Activated CD4-positive, alpha-beta T cell treated with anti-CD3 and anti-CD28 coated beads, Interleukin-2, amount 10 ng/mL, durations not matched to agents 24 days and 14 days (primary cell): Measurements from ENCODE around the gene KIF21A. TPM values are rescaled to one million over a fixed set of nuclear protein-coding genes. Genes with fewer than 3 reads are reported as not detected.
A peak's percentile ranks its signal among the peaks of the same experiment; 100 is the strongest.

Experiments
- DNase-seq: peaks from one replicate; pipeline ENCODE4 v3.0.0; 2022
- H3K27ac Mint-ChIP-seq: one replicate; pipeline ENCODE4 v1.8.0; 2022; ENCODE audit warnings: mild to moderate bottlenecking, mixed read lengths
- H3K27me3 Mint-ChIP-seq: one replicate; pipeline ENCODE4 v1.8.0; 2022; ENCODE audit warnings: mixed read lengths
- H3K36me3 Mint-ChIP-seq: one replicate; pipeline ENCODE4 v1.8.0; 2022; ENCODE audit warnings: low read depth, mild to moderate bottlenecking, mixed read lengths
- H3K4me1 Mint-ChIP-seq: one replicate; pipeline ENCODE4 v1.8.0; 2021; ENCODE audit warnings: mixed read lengths
- H3K4me3 Mint-ChIP-seq: one replicate; pipeline ENCODE4 v1.8.0; 2022; ENCODE audit warnings: mild to moderate bottlenecking, moderate library complexity, mixed read lengths
- H3K9me3 Mint-ChIP-seq: one replicate; pipeline ENCODE4 v1.8.0; 2021; ENCODE audit warnings: mixed read lengths
- intact Hi-C: fragments of 100-400 bp; cut with micrococcal nuclease; formaldehyde crosslinking; loops from one replicate; pipeline ENCODE4 v1.15.1; 2023
- total RNA-seq: library from RNA; stranded (reverse); gene quantifications from 2 replicates; pipeline ENCODE4 v1.2.3, GENCODE V29; 2022

The KIF21A gene
- total RNA-seq, 1 donor from 2014 or later, result 28.1 TPM

- Mint-ChIP-seq H3K9me3 (no peaks in the 10 kb centered on the region), H3K4me3 (peak overlapping the region; percentile 65), H3K27ac (peak overlapping the region; percentile 65), H3K36me3 (peaks cover 7% of the 10 kb centered on the region), H3K27me3 (peaks cover 18% of the 10 kb centered on the region), H3K4me1 (peaks cover 17% of the 10 kb centered on the region)
- intact Hi-C loops, result loop anchor here (1.0 to 10.0 kb wide), 9 partner anchors 23 to 1127 kb away; partner anchors contain the start of genes ALG10B, CPNE8 and SLC2A13
- no peak for DNase-seq
Measured at GRCh38 chr12:39443929-39444209, 949 bp upstream of the KIF21A start.

GRCh38 chr12:39442831-39443080 lies 164 bp downstream of the KIF21A start:
- Mint-ChIP-seq H3K9me3 (no peaks in the 10 kb centered on the region), H3K27me3 (peaks cover 14% of the 10 kb centered on the region), H3K27ac (peak overlapping the region; percentile 97), H3K4me1 (peaks cover 17% of the 10 kb centered on the region), H3K36me3 (peaks cover 7% of the 10 kb centered on the region), H3K4me3 (peak overlapping the region; percentile 95)
- intact Hi-C loops, result loop anchor here (1.0 to 10.0 kb wide), 9 partner anchors 25 to 1125 kb away; partner anchors contain the start of genes ALG10B, CPNE8 and SLC2A13
- no peak for DNase-seq

- peak; percentile 78 for DNase-seq
- Mint-ChIP-seq H3K27me3 (peaks cover 14% of the 10 kb centered on the region), H3K4me1 (peaks cover 17% of the 10 kb centered on the region), H3K36me3 (peaks cover 7% of the 10 kb centered on the region), H3K27ac (peak overlapping the region; percentile 97), H3K9me3 (no peaks in the 10 kb centered on the region), H3K4me3 (peak overlapping the region; percentile 95)
- intact Hi-C loops, result loop anchor here (2.0 to 10.0 kb wide), 7 partner anchors 35 to 1125 kb away; partner anchors contain the start of genes ALG10B, CPNE8 and SLC2A13
Measured at GRCh38 chr12:39441963-39442830, 723 bp downstream of the KIF21A start.

- Mint-ChIP-seq H3K27ac (no peak overlapping the region), H3K36me3 (peaks cover 7% of the 10 kb centered on the region), H3K4me1 (peaks cover 17% of the 10 kb centered on the region), H3K27me3 (peaks cover 14% of the 10 kb centered on the region), H3K9me3 (no peaks in the 10 kb centered on the region), H3K4me3 (peak overlapping the region; percentile 95)
- DNase-seq, result no peak
- intact Hi-C loops, result loop anchor here (5.0 to 10.0 kb wide), 6 partner anchors 34 to 1124 kb away; partner anchors contain the start of genes ALG10B, CPNE8 and SLC2A13
Measured at GRCh38 chr12:39441189-39441962, 1.5 kb downstream of the KIF21A start.

- H3K9me3 Mint-ChIP-seq, result no peaks in the 10 kb centered on the region
- H3K36me3 Mint-ChIP-seq, result peaks cover 7% of the 10 kb centered on the region
- peaks cover 13% of the 10 kb centered on the region for H3K27me3 Mint-ChIP-seq
- peaks cover 17% of the 10 kb centered on the region for H3K4me1 Mint-ChIP-seq
- peak overlapping the region; percentile 47 for H3K4me3 Mint-ChIP-seq
- intact Hi-C loops, result loop anchor here (5.0 to 10.0 kb wide), 6 partner anchors 33 to 1123 kb away; partner anchors contain the start of genes ALG10B, CPNE8 and SLC2A13
- H3K27ac Mint-ChIP-seq, result peak overlapping the region; percentile 50
- DNase-seq, result no peak
Measured at GRCh38 chr12:39440781-39441180, 2.1 kb downstream of the KIF21A start.

- H3K36me3 Mint-ChIP-seq, result peaks cover 7% of the 10 kb centered on the region
- peaks cover under 1% of the 10 kb centered on the region for H3K9me3 Mint-ChIP-seq
- H3K27me3 Mint-ChIP-seq, result peaks cover 11% of the 10 kb centered on the region
- no peak overlapping the region for H3K27ac Mint-ChIP-seq
- H3K4me1 Mint-ChIP-seq, result peaks cover 17% of the 10 kb centered on the region
- H3K4me3 Mint-ChIP-seq, result no peak overlapping the region
- intact Hi-C loops, result loop anchor here (5.0 to 10.0 kb wide), 6 partner anchors 33 to 1123 kb away; partner anchors contain the start of genes ALG10B, CPNE8 and SLC2A13
- no peak for DNase-seq
Measured at GRCh38 chr12:39440101-39440500, 2.8 kb downstream of the KIF21A start.

- DNase-seq, result no peak
- Mint-ChIP-seq H3K27ac (no peak overlapping the region), H3K36me3 (no peaks in the 10 kb centered on the region), H3K4me3 (no peak overlapping the region), H3K4me1 (peaks cover 2% of the 10 kb centered on the region), H3K27me3 (no peaks in the 10 kb centered on the region), H3K9me3 (peaks cover 6% of the 10 kb centered on the region)
- intact Hi-C loops, result no loop called here
Measured at GRCh38 chr12:39435531-39435930, 7.4 kb downstream of the KIF21A start.

- intact Hi-C loops, result no loop called here
- no peaks in the 10 kb centered on the region for H3K36me3 Mint-ChIP-seq
Measured at GRCh38 chr12:39431797-39432196, 11.1 kb downstream of the KIF21A start.

GRCh38 chr12:39431002-39431796 lies 11.7 kb downstream of the KIF21A start:
- no peaks in the 10 kb centered on the region for H3K36me3 Mint-ChIP-seq
- no peak overlapping the region for H3K4me3 Mint-ChIP-seq
- no peaks in the 10 kb centered on the region for H3K4me1 Mint-ChIP-seq
- peaks cover 6% of the 10 kb centered on the region for H3K9me3 Mint-ChIP-seq
- intact Hi-C loops, result no loop called here
- DNase-seq, result no peak
- no peaks in the 10 kb centered on the region for H3K27me3 Mint-ChIP-seq
- no peak overlapping the region for H3K27ac Mint-ChIP-seq

More at GRCh38 chr12:39431797-39432196, 11.1 kb downstream of the KIF21A start:
- Mint-ChIP-seq H3K4me1 (no peaks in the 10 kb centered on the region), H3K27me3 (no peaks in the 10 kb centered on the region), H3K4me3 (no peak overlapping the region), H3K9me3 (peaks cover 6% of the 10 kb centered on the region), H3K27ac (no peak overlapping the region)
- no peak for DNase-seq

- Mint-ChIP-seq H3K27me3 (no peaks in the 10 kb centered on the region), H3K27ac (no peak overlapping the region)
Measured at GRCh38 chr12:39429809-39430208, 13.1 kb downstream of the KIF21A start.

GRCh38 chr12:39427360-39427808 lies 15.5 kb downstream of the KIF21A start:
- H3K27me3 Mint-ChIP-seq, result no peaks in the 10 kb centered on the region
- no peaks in the 10 kb centered on the region for H3K36me3 Mint-ChIP-seq
- H3K27ac Mint-ChIP-seq, result no peak overlapping the region
- DNase-seq, result no peak
- no peak overlapping the region for H3K4me3 Mint-ChIP-seq
- H3K4me1 Mint-ChIP-seq, result no peaks in the 10 kb centered on the region
- intact Hi-C loops, result no loop called here
- no peaks in the 10 kb centered on the region for H3K9me3 Mint-ChIP-seq

More at GRCh38 chr12:39429809-39430208, 13.1 kb downstream of the KIF21A start:
- intact Hi-C loops, result no loop called here
- Mint-ChIP-seq H3K4me3 (no peak overlapping the region), H3K4me1 (no peaks in the 10 kb centered on the region), H3K9me3 (peaks cover 2% of the 10 kb centered on the region), H3K36me3 (no peaks in the 10 kb centered on the region)
- no peak for DNase-seq

GRCh38 chr12:39426636-39427240 lies 16.2 kb downstream of the KIF21A start:
- H3K36me3 Mint-ChIP-seq, result no peaks in the 10 kb centered on the region

GRCh38 chr12:39420043-39420442 lies 22.9 kb downstream of the KIF21A start:
- H3K27ac Mint-ChIP-seq, result no peak overlapping the region
- peaks cover 8% of the 10 kb centered on the region for H3K9me3 Mint-ChIP-seq
- no peak for DNase-seq
- H3K4me3 Mint-ChIP-seq, result no peak overlapping the region
- intact Hi-C loops, result no loop called here
- H3K4me1 Mint-ChIP-seq, result peaks cover 5% of the 10 kb centered on the region
- H3K36me3 Mint-ChIP-seq, result peaks cover 12% of the 10 kb centered on the region
- H3K27me3 Mint-ChIP-seq, result no peaks in the 10 kb centered on the region

More at GRCh38 chr12:39426636-39427240, 16.2 kb downstream of the KIF21A start:
- H3K4me1 Mint-ChIP-seq, result no peaks in the 10 kb centered on the region
- no peak overlapping the region for H3K4me3 Mint-ChIP-seq
- H3K27ac Mint-ChIP-seq, result no peak overlapping the region
- intact Hi-C loops, result no loop called here
- no peaks in the 10 kb centered on the region for H3K27me3 Mint-ChIP-seq
- H3K9me3 Mint-ChIP-seq, result no peaks in the 10 kb centered on the region
- no peak for DNase-seq
